T-helper 2 cell (primary cell): ENCODE measurements around the gene HEATR5A.
"Not testable (repeated sequence)": the region's sequence is repeated elsewhere in the genome, so short reads cannot be mapped to it uniquely, and the experiment has no call there.

ENCODE experiments used
- DNase-seq, 5 experiments: peaks; one replicate each; pipeline versions ENCODE4 v3.0.0 to v3.0.0-alpha.2; 2012 to 2022

The HEATR5A gene

GRCh38 chr14:31255918-31256317 lies 164.4 kb downstream of the HEATR5A start:
- not testable (repeated sequence) for DNase-seq

GRCh38 chr14:31255286-31255685 lies 165.1 kb downstream of the HEATR5A start:
- DNase-seq: no peak

GRCh38 chr14:31253746-31254471 lies 166.4 kb downstream of the HEATR5A start:
- DNase-seq: no peak

- no peak for DNase-seq
Observed at GRCh38 chr14:31252865-31253264, 167.5 kb downstream of the HEATR5A start.

- no peak for DNase-seq
Observed at GRCh38 chr14:31251028-31251958, 169.1 kb downstream of the HEATR5A start.

- DNase-seq: no peak
Observed at GRCh38 chr14:31244626-31245025, 175.7 kb downstream of the HEATR5A start.

GRCh38 chr14:31243860-31244259 lies 176.5 kb downstream of the HEATR5A start:
- no peak for DNase-seq

- not testable (repeated sequence) for DNase-seq
Observed at GRCh38 chr14:31242161-31242940, 178.0 kb downstream of the HEATR5A start.
